ENCODE results near the gene FAM3B.
"Not testable (repeated sequence)": the region's sequence is repeated elsewhere in the genome, so short reads cannot be mapped to it uniquely, and the experiment has no call there.

FAM3B gene

GRCh38 chr21:41359286-41359685, 42.7 kb downstream of the FAM3B start:
- no peak for DNase-seq (ENCODE audit: low spot score)

GRCh38 chr21:41359754-41360071, 43.1 kb downstream of the FAM3B start:
- in situ Hi-C loops (cut with MboI; ENCODE audit: low sequenced_read_pairs, unreplicated experiment); DNase-seq (ENCODE audit: low spot score): not testable (repeated sequence)

More at GRCh38 chr21:41359286-41359685, 42.7 kb downstream of the FAM3B start:
- in situ Hi-C loops (cut with MboI; ENCODE audit: low sequenced_read_pairs, unreplicated experiment): no loop called here
- TF ChIP-seq, protein P1, sequence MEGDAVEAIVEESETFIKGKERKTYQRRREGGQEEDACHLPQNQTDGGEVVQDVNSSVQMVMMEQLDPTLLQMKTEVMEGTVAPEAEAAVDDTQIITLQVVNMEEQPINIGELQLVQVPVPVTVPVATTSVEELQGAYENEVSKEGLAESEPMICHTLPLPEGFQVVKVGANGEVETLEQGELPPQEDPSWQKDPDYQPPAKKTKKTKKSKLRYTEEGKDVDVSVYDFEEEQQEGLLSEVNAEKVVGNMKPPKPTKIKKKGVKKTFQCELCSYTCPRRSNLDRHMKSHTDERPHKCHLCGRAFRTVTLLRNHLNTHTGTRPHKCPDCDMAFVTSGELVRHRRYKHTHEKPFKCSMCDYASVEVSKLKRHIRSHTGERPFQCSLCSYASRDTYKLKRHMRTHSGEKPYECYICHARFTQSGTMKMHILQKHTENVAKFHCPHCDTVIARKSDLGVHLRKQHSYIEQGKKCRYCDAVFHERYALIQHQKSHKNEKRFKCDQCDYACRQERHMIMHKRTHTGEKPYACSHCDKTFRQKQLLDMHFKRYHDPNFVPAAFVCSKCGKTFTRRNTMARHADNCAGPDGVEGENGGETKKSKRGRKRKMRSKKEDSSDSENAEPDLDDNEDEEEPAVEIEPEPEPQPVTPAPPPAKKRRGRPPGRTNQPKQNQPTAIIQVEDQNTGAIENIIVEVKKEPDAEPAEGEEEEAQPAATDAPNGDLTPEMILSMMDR (IDR thresholded peaks at IDR 0.05; ENCODE audit: borderline replicate concordance, control extremely low read depth, extremely low read depth, insufficient read depth, missing control alignments): no peak

DNA sequence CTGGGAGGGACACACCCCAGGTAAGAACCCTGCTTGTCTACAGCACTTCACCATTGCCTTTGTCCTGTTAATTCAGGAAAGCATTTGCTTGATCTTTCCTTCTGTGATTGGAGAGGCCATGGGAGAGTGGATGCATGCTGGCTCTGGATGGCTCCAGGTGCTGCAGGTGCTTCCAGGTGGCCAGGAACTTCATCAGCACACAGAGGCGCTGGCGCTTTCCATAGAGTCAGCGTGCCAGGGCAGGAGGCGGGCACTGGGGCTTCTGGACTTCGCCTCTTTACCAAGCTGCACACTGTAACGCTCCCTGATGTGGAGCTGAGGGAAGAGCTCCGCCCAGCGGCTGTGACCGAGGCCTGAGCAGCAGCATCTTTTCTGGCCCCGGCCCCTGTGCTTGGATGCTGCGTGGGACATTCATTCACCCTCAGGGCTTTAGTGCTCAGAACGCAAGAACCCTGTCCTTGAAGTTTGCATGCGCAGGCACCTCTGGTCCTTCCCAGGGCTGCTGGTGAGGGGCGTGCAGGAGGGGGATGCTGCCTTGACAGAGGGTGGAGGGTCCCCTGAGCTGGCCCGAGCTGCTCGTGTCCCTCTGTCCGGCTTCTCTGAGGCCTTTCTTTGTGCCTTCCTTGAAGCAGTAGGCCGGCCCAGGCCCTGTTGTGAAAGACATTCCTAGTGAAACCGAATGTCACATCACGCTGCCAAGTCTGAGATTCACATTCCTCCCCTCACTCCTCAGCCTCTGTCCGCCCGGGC, 43.6 kb downstream of the FAM3B start:
- no peak for DNase-seq (ENCODE audit: low spot score)
- in situ Hi-C loops (cut with MboI; ENCODE audit: low sequenced_read_pairs, unreplicated experiment): no loop called here
- TF ChIP-seq, protein P1 (IDR thresholded peaks at IDR 0.05; ENCODE audit: borderline replicate concordance, control extremely low read depth, extremely low read depth, insufficient read depth, missing control alignments): no peak

DNA sequence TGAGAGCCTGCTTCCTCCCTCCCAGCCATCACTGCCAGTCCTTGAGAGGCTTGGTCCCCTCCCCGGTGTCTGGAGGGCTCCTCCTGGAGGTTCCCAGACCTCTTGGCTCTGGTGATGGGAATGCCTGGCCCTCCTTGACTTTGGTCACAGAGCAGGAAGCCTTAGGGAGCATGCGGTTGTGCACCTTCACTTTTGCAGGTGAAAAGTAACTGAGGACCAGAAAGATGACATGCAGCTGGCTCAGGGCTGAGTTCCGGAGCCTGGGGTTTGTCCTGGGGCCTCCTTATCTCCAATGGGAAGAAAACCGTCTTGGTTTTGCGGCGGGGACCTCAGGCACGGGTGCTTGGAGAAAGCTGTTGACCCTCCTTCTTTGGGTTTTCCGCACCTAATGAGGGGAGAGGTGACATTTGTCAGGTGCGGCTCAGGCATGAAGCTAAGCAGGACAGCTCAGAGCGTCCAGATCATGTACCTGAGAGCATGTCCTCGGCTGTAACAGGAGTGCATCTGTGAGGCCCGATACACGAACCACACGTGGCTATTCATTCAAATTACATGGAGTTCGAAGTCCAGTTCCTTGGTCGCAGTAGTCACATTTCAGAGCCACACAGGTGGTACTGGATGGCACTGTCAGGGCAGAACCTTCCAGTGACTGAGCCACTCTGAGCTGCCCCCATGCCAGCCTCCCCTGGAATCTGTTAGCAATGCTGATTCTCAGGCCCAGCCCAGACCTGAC, 44.6 kb downstream of the FAM3B start:
- TF ChIP-seq, protein P1 (IDR thresholded peaks at IDR 0.05; ENCODE audit: borderline replicate concordance, control extremely low read depth, extremely low read depth, insufficient read depth, missing control alignments): no peak
- in situ Hi-C loops (cut with MboI; ENCODE audit: low sequenced_read_pairs, unreplicated experiment): no loop called here
- no peak for DNase-seq (ENCODE audit: low spot score)

DNA sequence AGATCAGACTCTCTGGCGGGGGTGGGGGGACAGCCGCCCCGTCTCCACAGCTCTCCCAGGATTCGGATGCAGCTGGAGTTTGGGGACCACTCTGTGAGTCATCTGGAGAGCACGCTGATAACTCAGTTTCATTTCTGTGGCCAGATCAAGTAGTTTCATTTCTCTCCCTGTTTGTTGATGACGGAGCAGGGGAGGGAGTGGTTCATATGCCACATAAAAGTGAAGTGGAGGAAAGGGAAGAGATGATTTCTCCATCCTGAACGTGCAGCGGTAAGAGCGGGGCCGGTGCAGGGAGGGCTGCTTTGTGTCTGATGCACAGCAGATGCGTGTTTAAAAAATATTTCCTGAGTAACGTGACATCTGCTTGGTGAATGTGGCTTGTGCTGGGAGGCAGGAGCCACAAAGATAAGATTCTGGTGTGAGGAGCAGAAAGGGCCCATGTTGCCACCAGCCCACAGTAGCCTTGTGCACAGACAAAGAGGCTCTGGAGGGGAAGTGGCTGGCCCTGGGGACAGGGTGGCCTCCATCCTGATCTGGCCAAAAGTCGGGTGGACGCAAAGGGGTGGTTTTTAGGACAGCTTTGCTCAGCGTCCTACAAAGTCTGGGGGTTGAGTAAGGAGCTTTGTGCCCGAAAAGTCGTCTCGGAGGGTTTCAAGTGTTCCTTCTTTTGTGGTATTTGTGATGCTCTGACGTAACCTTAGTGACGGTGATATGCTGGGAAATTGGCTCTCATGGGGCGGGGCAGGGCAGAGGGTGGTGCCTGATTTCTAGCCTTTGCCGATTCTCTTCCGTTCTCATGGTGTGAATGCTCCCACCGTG, 45.4 kb downstream of the FAM3B start, which contains the start of gene MX2:
MX2 (plus strand) TSS at position 242 of the 819 bp plus-strand sequence. CDS start 14,880 bp downstream, outside the sequence.
- in situ Hi-C loops (cut with MboI; ENCODE audit: low sequenced_read_pairs, unreplicated experiment): no loop called here
- peak; percentile 79 for DNase-seq (ENCODE audit: low spot score)
- TF ChIP-seq, protein P1 (IDR thresholded peaks at IDR 0.05; ENCODE audit: borderline replicate concordance, control extremely low read depth, extremely low read depth, insufficient read depth, missing control alignments): no peak

GRCh38 chr21:41362605-41363369, 46.2 kb downstream of the FAM3B start:
- TF ChIP-seq, protein P1 (IDR thresholded peaks at IDR 0.05; ENCODE audit: borderline replicate concordance, control extremely low read depth, extremely low read depth, insufficient read depth, missing control alignments): no peak
- in situ Hi-C loops (cut with MboI; ENCODE audit: low sequenced_read_pairs, unreplicated experiment): no loop called here
- no peak for DNase-seq (ENCODE audit: low spot score)
